Measurements from ENCODE around the gene MAD2L1.

Gene MAD2L1

DNA sequence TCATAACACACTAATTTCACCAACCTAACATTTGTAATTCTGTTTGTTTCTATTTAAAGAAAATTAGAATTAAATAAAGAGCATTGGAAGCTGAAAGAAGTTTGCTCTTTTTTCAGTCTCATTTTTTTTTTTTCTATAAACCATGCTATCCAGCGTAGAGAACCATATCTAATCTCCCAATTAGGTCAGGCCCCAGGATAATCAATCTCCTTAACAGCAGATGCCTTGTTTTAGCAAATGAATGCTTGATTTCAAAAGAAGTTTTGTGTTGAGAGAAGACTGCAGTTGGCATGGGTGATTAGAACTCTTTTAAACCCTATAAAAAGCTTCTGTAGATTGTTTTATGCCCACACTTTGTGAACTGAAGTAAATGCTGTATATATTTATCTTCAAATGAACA is 15.6 kb upstream of the MAD2L1 start:
- Histone ChIP-seq H3K4me1 (ENCODE audit: insufficient read depth, low read length, poor library complexity, severe bottlenecking) (no peaks in the 10 kb centered on the region), H3K4me3 (ENCODE audit: low read length, poor library complexity, severe bottlenecking) (no peak overlapping the region), H3K4me2 (ENCODE audit: low read depth, low read length, poor library complexity, severe bottlenecking) (no peak overlapping the region), H3K9me2 (replicated peaks; ENCODE audit: low read depth, low read length) (no peaks in the 10 kb centered on the region), H3K36me3 (ENCODE audit: insufficient read depth, low read length) (no peaks in the 10 kb centered on the region), H4K20me1 (ENCODE audit: insufficient read depth, low read length, poor library complexity, severe bottlenecking) (no peaks in the 10 kb centered on the region), H3F3A (ENCODE audit: low read depth) (no peaks in the 10 kb centered on the region), H3K27me3 (ENCODE audit: insufficient read depth, low read length, poor library complexity, severe bottlenecking) (no peaks in the 10 kb centered on the region), H3K9me3 (ENCODE audit: insufficient read depth, low read depth, low read length) (no peaks in the 10 kb centered on the region), H3K9ac (ENCODE audit: low read depth, low read length, poor library complexity, severe bottlenecking) (no peak overlapping the region), H3K79me2 (ENCODE audit: insufficient read depth, low read length) (no peaks in the 10 kb centered on the region), H2AFZ (ENCODE audit: low read length) (no peak overlapping the region)
- no peak for TF ChIP-seq EZH2phosphoT487 (IDR thresholded peaks at IDR 0.05; ENCODE audit: borderline replicate concordance)
- TF ChIP-seq, protein P1, sequence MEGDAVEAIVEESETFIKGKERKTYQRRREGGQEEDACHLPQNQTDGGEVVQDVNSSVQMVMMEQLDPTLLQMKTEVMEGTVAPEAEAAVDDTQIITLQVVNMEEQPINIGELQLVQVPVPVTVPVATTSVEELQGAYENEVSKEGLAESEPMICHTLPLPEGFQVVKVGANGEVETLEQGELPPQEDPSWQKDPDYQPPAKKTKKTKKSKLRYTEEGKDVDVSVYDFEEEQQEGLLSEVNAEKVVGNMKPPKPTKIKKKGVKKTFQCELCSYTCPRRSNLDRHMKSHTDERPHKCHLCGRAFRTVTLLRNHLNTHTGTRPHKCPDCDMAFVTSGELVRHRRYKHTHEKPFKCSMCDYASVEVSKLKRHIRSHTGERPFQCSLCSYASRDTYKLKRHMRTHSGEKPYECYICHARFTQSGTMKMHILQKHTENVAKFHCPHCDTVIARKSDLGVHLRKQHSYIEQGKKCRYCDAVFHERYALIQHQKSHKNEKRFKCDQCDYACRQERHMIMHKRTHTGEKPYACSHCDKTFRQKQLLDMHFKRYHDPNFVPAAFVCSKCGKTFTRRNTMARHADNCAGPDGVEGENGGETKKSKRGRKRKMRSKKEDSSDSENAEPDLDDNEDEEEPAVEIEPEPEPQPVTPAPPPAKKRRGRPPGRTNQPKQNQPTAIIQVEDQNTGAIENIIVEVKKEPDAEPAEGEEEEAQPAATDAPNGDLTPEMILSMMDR (conservative IDR thresholded peaks at IDR 0.05; ENCODE audit: low read length): no peak

DNA sequence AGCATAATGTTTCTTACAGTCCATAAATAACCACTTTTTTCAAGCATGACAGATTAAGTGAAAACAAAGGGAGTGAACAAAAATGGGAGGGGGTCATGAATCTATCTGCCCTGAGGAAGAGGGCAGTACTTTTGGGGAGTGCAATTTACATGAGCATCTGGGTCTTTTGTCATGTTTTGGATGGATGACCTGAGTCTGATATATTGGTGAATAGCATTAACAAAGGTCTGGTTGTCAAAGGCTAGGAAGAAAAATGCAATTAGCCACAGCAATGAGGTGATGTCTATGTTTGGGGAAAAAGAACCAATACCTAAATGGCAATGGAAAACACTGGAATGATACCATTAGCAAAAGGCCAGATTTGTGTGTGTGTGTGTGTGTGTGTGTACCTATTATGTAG is 15.1 kb upstream of the MAD2L1 start:
- H3K4me1 ChIP-seq (ENCODE audit: insufficient read depth, low read length, poor library complexity, severe bottlenecking): no peaks in the 10 kb centered on the region
- no peaks in the 10 kb centered on the region for H3K79me2 ChIP-seq (ENCODE audit: insufficient read depth, low read length)
- H3K27me3 ChIP-seq (ENCODE audit: insufficient read depth, low read length, poor library complexity, severe bottlenecking): no peaks in the 10 kb centered on the region
- H3K36me3 ChIP-seq (ENCODE audit: insufficient read depth, low read length): no peaks in the 10 kb centered on the region
- no peak overlapping the region for H3K4me2 ChIP-seq (ENCODE audit: low read depth, low read length, poor library complexity, severe bottlenecking)
- H3K9me3 ChIP-seq (ENCODE audit: insufficient read depth, low read depth, low read length): no peaks in the 10 kb centered on the region
- no peak overlapping the region for H2AFZ ChIP-seq (ENCODE audit: low read length)
- no peak overlapping the region for H3K4me3 ChIP-seq (ENCODE audit: low read length, poor library complexity, severe bottlenecking)
- no peaks in the 10 kb centered on the region for H3F3A ChIP-seq (ENCODE audit: low read depth)
- H4K20me1 ChIP-seq (ENCODE audit: insufficient read depth, low read length, poor library complexity, severe bottlenecking): no peaks in the 10 kb centered on the region
- H3K9me2 ChIP-seq (replicated peaks; ENCODE audit: low read depth, low read length): no peaks in the 10 kb centered on the region
- H3K9ac ChIP-seq (ENCODE audit: low read depth, low read length, poor library complexity, severe bottlenecking): no peak overlapping the region
- TF ChIP-seq, protein P1 (conservative IDR thresholded peaks at IDR 0.05; ENCODE audit: low read length): no peak
- no peak for TF ChIP-seq EZH2phosphoT487 (IDR thresholded peaks at IDR 0.05; ENCODE audit: borderline replicate concordance)

- Histone ChIP-seq H3K79me2 (ENCODE audit: insufficient read depth, low read length) (no peaks in the 10 kb centered on the region), H3K4me3 (ENCODE audit: low read length, poor library complexity, severe bottlenecking) (no peak overlapping the region), H3K4me2 (ENCODE audit: low read depth, low read length, poor library complexity, severe bottlenecking) (no peak overlapping the region), H3K36me3 (ENCODE audit: insufficient read depth, low read length) (no peaks in the 10 kb centered on the region), H3K9me2 (replicated peaks; ENCODE audit: low read depth, low read length) (no peaks in the 10 kb centered on the region), H3K9me3 (ENCODE audit: insufficient read depth, low read depth, low read length) (no peaks in the 10 kb centered on the region), H3K9ac (ENCODE audit: low read depth, low read length, poor library complexity, severe bottlenecking) (no peak overlapping the region), H4K20me1 (ENCODE audit: insufficient read depth, low read length, poor library complexity, severe bottlenecking) (no peaks in the 10 kb centered on the region), H3K27me3 (ENCODE audit: insufficient read depth, low read length, poor library complexity, severe bottlenecking) (no peaks in the 10 kb centered on the region), H2AFZ (ENCODE audit: low read length) (no peak overlapping the region), H3F3A (ENCODE audit: low read depth) (no peaks in the 10 kb centered on the region), H3K4me1 (ENCODE audit: insufficient read depth, low read length, poor library complexity, severe bottlenecking) (no peaks in the 10 kb centered on the region)
- TF ChIP-seq EZH2phosphoT487 (IDR thresholded peaks at IDR 0.05; ENCODE audit: borderline replicate concordance): no peak
- TF ChIP-seq, protein P1 (conservative IDR thresholded peaks at IDR 0.05; ENCODE audit: low read length): no peak
Measured at GRCh38 chr4:120080533-120080932, 13.9 kb upstream of the MAD2L1 start.

Measured in Loucy (cell line).